ENCODE results near the gene MED1.
A peak's percentile ranks its signal among the peaks of the same experiment; 100 is the strongest.
"Not testable (repeated sequence)": the region's sequence is repeated elsewhere in the genome, so short reads cannot be mapped to it uniquely, and the experiment has no call there.

Gene MED1

GRCh38 chr17:39429600-39429999 lies 21.5 kb downstream of the MED1 start:
- DNase-seq = no peak

GRCh38 chr17:39416141-39416540 lies 34.9 kb downstream of the MED1 start:
- DNase-seq = no peak

DNA sequence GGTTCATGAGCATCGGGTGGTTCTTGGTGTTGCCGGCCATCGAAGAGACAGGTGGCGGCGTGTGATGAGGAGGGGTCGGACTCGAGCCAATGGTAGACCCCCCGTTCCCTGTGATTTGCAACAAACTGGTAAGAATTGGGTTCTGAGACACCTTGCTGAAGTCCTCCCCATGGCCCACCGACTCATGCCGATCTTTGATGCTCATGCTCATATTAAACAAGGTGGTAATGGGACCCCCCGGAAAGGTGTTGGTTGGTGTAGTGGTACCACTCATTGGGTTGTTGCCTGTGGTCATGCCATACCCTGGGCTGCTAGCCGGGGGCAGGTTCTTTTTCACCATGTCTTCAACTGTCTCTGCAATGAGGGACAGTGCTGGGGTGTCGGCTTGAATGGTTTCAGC lies 40.8 kb downstream of the MED1 start:
- no peak for DNase-seq

DNA sequence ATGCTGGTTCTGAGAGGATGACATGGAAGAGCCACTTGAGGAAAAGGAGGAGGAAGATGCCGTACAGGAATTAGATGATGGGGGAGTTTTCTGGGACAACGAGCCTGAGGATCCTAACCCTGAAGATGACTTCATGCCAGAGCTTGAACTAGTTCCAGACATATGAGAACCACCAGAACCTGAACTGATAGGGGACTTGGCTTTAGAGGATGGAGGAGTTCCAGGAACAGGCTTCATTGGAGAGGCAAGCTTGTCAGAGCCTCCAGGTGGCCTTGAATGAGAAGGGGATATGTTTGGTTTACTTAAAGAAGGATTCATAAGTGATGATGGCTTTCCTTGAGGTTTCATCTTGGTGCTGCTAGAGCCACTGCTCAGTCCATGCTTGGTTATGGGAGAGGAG lies 42.7 kb downstream of the MED1 start:
- DNase-seq = no peak

DNA sequence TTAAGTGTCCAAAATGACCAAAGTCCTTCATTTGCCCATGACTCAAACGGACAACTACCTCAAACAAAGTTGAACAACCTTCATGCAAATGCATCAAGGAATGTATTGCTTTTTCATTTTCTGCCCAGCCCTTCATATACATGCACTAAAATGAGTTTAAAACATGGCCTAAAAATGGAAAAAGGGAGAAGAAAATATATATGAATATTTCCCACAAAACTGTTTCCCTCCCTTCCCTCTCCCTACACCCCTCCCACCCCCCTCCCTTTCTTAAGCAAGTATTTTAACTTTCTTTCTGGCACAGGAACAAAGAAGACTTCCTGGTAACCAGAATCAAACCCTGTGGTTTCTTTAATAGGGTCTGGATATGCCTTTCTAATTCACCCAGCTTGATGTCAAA lies 44.1 kb downstream of the MED1 start:
- DNase-seq = no peak

DNA sequence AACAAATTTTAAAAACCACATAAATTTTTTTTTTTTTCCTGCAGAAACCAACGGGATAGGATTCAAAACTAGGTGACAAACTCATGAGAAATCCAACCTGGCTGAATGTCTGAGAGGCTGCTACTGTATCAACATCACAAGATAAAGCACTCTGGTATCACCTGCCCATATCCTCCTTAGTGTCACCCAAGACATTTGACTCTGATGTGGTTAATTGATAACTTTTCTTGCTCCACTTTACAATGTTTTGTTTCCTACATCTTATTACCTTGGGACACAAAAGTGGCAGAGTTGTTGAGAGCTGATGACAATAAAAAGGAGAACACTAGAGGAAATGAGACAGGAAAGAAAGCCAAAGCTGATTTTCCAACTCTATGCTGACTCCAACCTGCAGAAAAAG lies 45.6 kb downstream of the MED1 start:
- DNase-seq = no peak

- DNase-seq = no peak
Observed at GRCh38 chr17:39404542-39405378, 46.3 kb downstream of the MED1 start.

- DNase-seq = no peak
Observed at GRCh38 chr17:39402890-39403605, 48.0 kb downstream of the MED1 start.

DNA sequence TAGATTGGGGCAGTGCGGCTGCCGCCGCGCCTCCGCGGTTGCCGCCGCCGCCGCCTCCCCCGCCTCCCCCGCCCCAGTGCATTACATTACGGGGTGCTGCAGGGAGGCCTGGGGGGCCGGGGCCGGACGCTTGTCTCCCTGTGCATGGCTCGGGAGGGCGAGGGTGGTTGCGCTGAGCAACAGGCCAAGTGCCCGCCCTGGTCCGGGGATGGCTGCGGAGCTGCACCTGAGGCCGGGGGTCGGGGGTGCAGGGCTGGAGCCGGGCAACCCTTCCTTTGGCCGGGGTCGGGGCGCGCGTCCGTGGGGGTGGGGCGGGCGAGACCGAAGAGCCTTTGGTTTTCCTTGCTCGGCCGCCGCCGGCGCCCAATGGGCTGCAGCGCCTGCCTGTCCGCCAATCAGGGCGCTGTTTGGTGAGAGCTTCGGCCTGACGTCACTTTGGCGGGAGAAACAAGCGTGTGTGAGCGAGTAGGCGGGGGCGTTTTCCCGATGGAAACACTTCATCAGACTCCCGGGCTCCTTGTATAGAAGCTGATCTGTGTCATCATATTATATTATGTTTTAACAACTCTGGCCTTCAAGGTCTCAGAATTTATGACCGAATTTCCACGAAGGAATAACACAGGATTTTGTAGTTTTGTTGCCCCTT lies 48.7 kb downstream of the MED1 start:
- DNase-seq = peak; percentile 93

DNA sequence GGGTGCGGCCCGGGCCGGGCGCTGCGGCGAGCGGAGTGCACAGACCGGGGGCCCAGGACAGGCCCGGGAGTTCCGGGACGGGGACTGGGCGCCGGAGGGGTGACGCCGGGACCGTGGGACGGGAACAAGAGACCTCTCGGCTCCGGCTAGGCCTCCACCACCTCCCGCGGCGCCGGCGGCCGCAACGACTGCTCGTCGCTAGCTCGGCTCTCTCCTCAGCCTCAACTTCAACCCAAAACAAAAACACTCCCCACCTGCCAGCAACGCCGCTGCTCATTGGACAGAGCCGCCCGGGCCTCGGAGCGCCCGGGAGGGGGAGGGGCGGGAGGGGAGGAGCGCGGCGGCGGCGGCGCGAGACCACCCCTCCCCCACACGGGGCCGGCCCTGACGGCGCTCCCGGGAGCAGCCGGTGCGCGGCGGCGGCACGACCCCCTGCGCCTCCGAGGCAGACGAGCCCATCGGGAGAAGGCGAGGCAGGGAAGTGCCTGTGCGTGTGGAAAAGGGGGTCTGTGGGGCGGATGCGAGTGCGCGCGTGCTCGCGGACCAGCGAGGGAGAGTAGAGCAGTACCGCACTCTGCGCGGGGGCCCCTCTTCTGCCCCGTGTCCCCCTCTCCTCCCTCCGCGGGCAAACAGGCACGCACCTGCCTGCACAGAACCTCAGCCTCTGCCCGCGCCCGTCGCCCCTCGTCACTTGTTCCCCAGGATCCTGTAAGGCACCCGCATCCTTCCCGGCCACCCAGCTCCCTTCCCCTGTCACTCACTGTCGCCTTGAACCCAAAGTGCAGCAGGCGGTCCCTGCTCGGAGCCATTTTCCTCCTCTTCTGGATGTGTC lies 49.4 kb downstream of the MED1 start, which contains the start of gene FBXL20:
Gene FBXL20, minus strand, starts transcription at position 215 of the 832 bp plus-strand sequence. CDS start 224 bp downstream, outside the sequence.
- DNase-seq = peak; percentile 90

DNA sequence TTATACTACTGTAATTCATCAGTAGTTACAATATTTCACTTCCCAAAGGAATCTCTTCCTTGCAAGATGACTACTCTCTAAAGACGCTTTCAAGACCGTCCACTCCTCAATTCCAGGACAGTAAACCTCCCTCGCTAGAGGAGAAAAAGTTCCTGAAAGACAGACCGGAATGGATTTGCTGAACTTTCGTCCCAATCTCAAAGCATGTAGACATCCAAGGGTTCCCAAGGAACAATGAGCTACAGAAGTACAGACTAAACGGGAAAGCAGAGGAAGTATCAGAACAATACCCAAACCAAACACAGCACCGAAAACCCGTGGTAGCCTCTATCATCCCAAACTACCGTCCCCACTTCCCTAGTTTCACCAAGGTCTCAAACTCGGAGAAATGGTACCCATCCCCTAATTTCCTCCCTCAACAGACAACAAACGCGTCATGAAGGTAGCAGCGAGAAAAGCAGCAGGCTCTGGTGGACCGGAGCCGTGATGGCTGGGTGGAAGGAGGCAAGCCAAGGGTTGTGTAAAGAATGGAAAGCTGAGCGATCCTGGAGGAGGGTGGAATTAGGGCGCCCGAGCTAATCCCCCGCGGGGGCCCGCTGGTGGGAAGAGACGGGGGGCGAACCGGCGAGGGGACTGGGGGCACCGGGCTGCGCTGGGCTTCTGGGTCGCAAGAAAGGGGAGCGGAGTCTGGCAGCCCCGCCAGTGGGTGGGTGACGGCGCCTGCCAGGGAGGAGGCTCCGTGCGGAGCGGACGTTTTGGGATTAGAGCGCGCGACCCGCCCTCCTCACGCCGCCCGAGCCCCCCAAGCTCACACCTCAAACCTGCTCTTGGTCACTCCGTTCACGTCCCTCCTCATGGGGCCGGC lies 50.3 kb downstream of the MED1 start:
- no peak for DNase-seq

DNA sequence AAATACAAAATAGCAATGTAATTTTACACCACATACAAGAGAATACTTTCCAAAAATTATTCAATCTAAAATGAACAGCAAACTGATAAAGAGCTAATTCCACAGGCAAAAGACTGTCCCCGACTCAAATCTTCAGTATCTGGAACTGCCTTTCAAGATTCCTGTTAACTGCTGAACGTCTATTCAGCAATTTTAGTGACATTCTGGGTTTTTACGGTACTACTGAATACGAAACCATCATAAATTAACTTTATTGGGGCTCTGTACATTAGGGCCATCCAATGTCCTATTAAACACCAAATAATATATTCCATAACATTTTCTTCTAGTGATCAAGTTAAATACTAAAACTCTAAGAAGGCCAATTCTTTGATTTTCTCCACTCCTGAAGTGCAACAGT lies 51.3 kb downstream of the MED1 start:
- DNase-seq = no peak

- DNase-seq = no peak
Observed at GRCh38 chr17:39393736-39394135, 57.3 kb downstream of the MED1 start.

DNA sequence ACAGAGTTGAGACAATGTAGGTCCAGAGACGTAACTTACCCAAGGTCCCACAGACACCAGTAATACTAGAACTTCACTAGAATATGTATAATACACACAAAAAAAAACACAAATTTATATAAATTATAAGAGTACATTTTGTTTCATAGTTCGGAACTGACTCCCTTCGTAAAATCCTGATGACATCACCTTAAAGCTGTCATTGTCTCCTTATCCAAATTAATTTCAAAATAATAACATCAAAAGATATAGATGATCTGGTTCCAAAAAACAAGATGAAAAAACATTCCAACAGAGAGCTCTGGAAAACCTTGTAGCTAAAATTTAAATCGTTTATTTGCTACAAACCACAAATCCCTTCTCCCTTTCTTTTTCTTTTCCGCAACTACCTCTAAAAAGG lies 59.6 kb downstream of the MED1 start:
- DNase-seq = no peak

DNA sequence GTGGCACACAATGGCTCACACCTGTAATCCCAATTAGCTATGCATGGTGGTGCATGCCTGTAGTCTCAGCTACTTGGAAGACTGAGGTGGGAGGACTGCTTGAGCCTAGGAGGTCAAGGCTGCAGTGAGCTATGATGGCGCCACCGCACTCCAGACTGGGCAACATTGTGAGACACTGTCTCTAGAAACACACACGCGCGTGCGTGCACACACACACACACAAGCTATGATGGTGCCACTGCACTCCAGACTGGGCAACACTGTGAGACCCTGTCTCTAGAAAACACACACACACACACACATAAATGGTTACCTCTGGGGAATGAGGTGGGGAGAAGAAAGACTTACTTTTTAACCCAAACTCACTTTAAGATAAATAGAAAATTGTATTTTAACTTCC lies 66.0 kb downstream of the MED1 start:
- DNase-seq = no peak

DNA sequence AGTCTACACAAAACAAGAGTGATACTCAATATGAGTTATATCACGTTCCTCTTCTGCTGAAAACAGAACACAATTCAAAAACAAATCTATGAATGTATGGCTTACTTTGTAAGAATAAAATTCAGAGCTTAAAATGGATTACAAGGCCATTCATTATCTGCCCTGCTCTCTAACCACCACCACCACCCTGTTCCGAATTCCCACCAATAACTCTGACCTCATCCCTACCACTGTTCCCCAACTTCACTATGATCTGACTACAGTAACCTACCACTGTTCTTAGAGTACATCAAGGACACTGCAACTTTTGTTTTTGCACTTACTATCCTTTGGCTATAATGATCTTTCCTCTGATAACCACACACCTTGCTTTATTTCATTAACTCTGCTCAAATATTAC lies 70.9 kb downstream of the MED1 start:
- no peak for DNase-seq

GRCh38 chr17:39376434-39376833 lies 74.6 kb downstream of the MED1 start:
- no peak for DNase-seq

GRCh38 chr17:39367805-39368204 lies 83.3 kb downstream of the MED1 start:
- not testable (repeated sequence) for DNase-seq

GRCh38 chr17:39365872-39366271 lies 85.2 kb downstream of the MED1 start:
- DNase-seq = no peak

- no peak for DNase-seq
Observed at GRCh38 chr17:39365242-39365641, 85.8 kb downstream of the MED1 start.

- DNase-seq = no peak
Observed at GRCh38 chr17:39364236-39365025, 86.6 kb downstream of the MED1 start.
